ENCODE results near the gene PHACTR2.
A peak's percentile ranks its signal among the peaks of the same experiment; 100 is the strongest.

The PHACTR2 gene

DNA sequence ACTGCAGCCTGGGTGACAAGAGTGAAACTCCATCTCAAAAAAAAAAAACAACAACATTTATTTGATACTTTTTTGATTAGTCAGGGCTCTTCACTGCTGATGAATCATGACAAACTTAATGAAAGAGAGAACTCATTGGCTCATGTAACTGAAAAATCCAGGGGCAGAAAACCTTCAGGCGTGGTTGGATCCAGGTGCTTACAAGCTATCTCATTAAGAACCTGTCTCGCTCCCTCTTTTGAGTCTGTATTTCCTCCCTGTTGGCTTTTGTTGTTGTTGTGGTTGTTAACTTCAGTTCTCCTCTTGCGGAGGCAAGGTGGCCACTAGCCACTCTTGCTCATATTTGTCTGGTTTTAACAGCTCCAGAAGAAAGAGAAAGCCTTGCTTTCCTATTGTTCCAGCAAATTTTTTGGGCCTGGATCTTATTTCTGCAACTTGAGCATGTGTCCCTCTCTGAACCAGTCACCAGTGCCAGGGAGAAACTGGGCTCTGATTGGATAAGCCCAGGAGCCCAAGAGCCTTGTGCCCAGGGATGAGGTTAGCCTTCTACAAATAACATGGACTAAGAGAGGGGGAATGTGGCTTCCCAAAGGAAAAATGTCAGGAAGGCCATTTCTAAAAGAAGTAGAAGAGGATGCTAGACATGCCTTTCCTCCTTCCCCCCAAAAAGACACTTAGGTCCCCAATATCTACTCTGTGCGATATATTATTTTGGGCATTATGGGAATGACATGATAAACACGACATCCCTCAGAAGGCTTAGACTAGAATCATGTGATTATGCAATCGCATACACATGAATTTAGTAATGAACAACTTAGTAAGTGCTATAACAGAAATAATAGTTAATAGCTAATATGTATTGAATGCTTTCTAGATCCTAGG is 64.5 kb downstream of the PHACTR2 start:
- DNase-seq (ENCODE audit: low read depth), result no peak

DNA sequence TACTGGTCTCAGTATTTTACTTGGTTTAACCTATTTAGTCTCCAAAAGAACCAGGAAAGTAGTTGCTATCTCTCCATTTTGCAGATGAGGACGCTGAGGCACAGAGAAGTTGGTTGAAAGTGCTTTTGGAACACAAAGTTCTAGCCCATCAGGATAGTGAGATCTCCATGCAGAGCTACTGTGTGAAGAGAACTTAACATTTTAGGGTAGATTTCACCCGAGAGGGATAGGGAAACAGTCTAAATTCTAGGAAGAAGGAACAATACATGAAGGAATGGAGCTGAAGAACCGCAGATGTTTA is 65.1 kb downstream of the PHACTR2 start:
- no peak for DNase-seq (ENCODE audit: low read depth)

DNA sequence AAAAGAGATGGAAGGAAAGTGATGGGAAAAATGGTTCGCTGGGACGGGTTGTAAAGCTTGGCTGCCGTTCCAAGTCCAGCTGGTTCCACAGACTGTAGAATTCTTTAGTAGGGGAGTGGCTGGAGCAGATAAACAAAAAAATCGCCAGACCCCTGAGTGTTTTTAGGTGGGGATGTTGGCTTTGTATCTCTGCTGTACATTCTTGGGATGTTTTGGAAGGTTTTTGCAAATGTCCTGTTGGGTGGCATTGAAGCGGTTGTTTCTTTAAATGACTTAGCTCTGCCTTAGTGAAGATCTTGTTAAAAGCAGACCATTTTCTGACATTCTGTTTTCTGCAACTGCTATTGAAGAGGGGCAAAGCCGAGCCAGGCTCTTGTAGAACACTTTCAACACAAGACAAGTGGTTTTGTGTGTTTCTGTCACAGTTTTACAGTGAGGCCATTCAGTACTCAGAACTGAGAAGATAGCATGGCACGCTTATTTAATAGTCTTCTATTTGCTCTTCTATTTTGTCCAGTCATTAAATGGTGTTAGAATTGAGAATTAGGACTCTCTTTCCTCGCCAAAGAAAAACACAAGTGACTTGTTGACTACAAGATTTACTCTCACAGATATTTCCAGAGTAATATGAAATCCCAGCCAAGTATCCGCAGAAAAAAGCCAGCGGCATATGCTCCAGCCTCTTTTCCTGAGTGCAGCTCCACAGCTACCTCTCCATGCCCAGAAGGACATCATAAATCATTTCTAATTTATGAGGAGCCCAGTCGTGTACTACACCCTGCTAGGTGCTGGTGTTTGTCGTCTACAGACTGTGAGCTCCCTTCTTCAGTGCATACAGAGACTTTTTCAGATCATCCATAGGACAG is 65.8 kb downstream of the PHACTR2 start:
- no peak for DNase-seq (ENCODE audit: low read depth)

DNA sequence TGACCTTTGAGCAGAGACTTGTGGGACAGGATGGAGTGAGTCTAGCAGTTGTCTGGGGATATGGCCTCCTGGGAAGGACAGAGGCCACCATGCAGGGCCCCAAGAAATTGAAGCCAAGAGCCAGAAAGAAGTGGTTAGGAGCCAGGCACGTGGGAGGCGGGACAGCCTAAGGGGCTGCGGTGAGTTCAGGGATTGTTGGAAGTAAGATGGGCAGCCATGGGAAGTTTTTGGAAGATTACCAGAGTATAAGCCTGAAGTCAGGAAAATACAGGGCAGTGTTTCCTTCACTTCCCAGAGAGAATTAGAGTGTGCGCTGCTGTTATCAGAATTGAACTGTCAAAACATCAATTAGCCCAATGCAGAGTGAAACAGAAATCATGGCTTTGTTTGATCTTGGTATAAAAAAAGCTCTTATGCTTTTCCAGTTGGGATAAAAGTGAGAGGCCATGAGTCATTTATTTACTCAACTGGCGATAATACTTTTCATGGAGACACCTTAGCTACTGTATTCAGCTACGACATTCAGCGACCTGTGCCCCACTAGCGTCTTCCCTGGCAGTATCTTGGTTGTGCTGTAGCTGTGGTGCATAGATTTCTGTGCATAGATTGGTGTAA is 66.9 kb downstream of the PHACTR2 start:
- no peak for DNase-seq (ENCODE audit: low read depth)

DNA sequence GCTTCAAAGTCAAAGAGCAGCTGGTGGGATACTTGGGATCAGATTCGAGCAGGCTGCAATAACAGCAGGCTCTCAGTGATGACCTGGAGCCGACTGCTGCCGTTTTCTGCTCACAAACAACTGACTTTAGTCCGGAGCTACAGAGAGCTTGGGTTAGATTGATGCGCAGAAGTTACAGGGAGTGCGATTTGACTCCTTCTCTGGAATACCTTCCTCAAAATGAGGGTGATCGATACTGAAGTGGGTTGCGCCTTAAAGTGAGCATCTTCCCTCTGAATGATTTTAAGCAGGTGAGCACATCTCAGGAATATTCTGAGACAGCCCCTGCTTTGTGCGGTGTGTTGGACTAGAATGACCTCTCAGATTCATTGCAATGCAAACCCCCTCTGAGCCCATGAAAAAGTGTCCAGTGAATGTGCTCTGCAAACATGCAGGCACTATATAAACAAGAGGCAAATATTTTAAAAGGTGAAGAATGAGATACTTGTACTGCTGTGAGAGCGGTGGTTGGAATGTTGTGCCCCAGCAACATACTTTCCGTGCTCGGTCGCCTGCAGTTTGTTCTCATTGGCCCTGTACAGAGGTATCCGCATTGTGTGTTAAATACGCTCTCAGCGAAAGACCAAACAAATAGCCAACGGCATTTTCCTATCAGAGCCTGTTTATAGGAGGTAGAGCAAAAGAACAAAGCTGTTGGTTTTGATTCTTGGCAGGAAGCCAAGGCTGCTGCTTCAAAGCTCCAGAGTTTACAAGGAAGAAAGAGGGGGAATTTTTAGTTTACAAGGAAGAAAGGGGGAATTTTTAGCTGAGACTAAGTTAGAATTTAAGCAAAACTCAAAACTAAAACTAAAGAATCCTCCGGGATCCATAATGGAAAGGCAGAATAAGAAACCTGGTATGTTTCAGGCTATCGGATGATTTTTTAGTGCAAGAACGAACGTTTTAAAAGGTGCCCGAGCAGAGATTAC is 67.7 kb downstream of the PHACTR2 start:
- DNase-seq (ENCODE audit: low read depth), result peak; percentile 3

DNA sequence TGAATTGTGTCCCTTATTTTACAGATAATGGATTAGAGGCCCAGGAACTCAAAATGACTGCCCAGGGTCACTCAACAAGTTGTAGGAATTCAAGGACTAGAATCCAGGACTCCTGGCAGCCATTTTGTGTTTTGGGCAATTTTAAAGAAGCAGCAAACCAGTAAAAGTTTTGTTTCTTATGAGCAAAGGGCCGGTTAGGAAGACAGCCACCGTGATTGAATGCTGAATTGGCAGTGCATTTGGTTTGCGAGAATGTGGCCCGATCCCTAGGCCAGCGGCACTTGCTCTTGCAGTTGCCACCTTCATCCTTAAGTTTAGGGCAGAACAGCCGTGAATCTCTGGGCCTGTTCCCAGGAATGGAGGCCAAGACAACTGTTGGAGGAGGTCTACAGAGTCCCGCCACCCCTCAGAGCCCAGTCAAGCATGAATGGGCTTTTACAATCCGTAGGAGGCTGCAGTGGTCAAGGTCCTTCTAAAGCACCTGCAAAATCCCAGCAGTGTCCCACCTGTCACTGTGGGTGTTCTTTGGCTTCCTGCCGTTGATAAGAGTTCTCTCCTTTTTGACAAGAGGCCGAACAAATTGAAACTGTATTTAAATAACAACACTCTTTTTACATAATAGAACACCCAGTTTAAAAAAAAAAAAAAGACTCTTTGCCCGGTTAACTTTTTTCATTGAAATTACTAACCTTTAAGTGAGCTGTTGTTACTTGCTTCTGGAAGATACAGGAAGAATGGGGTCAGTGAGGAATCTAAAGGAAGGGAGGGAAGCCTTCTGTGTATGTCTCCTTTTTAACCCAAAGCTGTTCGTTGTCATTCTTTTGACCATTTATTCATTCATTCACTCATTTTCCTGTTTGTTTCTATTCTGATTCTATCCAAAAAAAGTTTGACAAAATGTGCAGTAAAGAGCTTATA is 68.7 kb downstream of the PHACTR2 start:
- no peak for DNase-seq (ENCODE audit: low read depth)

DNA sequence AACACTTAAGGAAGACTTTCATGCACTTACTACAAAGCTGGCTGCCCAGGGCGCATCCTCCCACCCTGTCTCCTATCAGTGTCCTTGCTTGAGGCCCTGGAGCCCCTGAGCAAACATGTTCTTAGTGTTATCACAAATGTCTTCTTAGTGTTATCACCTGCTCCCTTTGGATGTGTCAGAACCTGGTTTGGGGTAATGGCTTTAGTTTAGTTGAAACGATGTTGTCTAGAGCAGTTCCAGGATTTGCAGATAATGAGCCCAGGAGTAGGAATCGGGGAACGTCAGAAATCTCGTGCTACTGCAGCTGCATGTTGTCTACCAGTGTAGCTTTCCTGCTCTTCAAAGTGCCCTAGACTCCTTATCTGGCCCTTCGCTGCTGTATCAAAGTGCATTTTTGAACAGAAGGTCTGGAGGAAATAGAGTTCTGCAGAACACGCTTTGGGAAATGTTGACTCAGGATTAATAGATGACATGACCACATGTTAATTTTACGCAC is 69.6 kb downstream of the PHACTR2 start:
- DNase-seq (ENCODE audit: low read depth), result no peak

DNA sequence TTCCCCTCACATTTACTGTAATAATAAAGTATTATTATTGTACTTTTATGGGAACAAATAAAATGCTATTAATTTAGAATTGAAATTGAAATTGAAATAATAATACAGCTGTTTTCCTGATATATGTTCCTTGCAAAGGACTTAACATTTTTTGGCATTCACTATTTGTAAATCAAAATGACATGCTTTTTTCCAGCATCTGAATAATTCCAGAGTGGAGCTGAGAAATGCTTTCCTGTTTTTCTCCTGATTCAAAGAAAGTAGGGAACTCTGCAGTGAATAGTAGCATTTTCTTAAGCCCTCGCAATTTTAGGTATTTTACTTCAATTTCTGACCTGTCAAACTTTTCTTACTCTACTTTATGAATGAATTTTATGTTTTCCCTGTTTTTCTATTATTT is 72.1 kb downstream of the PHACTR2 start:
- DNase-seq (ENCODE audit: low read depth), result no peak

DNA sequence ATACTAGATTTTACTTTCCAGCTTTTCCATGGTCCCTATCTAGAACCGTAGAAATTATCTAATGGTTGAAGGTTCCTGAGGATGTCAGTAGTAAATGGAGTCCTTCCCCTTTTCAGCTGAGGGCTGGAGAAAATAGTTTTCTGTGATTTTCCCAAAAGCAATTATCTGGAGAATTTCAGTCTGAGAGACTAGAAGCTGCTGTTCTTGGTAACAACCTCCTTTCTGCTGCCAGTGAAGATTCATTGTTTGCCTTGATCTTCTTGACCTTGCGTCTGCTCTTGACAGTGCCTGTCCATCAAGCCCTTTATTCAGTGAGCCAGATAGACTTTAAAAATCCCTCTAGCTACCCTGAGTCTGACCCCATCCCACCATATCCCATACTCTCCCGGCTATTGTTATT is 73.1 kb downstream of the PHACTR2 start:
- no peak for DNase-seq (ENCODE audit: low read depth)

DNA sequence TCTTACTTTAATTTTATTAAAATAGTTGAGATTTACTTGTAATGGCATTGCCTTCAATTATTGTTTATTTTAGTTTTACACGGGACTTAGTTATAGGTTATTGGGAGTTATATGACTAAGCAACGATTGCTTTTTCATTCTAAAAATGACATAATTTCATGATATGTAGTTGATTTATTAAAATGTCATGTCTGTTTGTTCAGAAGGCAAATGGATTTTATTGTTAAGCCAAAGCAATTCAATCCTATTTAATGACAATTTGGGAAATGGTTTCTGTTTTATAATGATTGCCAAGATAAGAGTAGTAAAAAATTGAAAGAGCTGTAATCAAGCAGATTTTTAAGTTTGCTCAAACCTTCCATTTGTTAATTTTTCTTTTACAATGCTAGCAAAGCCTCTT is 74.7 kb downstream of the PHACTR2 start:
- no peak for DNase-seq (ENCODE audit: low read depth)

DNA sequence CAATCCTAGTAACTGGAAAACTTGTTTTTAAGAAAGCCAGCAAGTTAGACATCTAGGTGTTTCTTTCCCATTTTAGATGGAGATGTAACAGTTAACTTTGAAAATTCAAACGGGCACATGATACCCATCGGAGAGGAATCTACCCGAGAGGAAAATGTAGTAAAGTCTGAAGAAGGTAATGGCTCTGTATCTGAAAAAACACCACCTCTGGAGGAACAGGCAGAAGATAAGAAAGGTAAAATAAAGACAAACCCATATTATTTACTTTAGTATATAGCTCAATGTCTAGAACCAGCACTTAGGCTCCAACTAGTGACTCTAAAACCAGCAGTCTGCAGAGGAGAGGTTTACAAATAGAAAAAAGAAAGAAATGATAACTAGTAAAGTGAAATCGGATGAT is 75.9 kb downstream of the PHACTR2 start:
- DNase-seq (ENCODE audit: low read depth), result no peak

DNA sequence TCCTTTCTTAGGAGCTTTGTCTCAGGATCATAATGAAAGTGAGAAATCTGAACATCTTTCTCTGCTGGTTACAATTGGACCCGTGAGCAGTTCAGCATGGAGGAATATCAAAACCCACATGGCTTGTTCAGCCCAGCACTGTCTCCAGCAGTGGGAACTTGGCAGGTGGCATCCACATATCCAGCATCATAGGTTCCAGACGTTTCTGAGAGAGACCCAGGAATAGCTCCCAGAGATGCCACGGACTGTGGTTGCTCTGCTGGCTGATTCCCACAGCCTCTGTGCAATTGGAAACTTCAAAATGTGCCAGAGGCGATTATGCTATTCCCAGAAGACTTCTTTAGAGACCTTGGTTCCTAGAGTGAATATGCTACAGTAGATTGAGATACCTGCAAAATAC is 76.4 kb downstream of the PHACTR2 start:
- DNase-seq (ENCODE audit: low read depth), result peak; percentile 22

DNA sequence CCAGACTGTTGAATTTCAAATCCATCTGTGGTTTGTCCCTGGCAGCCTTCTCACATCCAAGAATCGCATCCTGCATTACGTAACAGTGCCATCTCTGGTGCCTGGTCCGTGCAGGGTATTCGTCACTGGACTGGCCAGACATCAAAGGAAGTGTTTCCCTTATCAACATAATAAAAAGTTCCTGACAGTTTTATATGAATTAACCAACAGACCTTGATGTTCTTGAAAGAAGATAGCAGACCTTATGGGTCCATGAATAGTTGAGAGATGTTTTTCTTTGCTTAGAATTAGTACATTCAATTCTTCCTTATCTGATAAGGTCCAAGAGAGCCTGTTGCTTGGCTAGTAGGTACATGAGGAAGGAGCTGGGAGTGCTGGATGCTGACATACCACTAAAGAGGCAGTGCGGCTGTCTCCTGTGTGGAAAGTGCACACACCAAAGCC is 77.6 kb downstream of the PHACTR2 start:
- DNase-seq (ENCODE audit: low read depth), result peak; percentile 15

DNA sequence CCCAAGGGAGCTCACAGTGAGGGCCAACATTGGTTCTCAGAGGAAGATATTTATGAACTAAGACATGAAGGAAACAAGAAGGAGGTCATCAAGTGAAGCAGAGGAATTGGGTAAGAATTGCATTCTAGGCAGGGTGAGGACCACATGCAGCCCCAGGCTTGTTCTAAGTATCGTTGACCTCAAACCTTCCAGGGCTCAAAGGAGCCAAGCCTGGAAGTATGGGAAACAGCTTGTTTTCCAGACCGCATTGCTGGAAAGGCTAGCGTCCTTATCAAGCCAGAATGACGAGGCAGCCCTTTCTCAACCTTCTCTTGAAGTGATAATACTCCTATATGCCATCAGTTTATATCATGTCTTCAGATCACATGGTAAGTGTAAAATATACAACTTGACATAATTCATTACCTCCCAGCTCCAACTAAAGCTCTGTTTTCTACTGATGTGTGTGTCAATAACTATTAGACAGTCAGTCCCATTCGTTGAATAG is 79.6 kb downstream of the PHACTR2 start:
- no peak for DNase-seq (ENCODE audit: low read depth)

DNA sequence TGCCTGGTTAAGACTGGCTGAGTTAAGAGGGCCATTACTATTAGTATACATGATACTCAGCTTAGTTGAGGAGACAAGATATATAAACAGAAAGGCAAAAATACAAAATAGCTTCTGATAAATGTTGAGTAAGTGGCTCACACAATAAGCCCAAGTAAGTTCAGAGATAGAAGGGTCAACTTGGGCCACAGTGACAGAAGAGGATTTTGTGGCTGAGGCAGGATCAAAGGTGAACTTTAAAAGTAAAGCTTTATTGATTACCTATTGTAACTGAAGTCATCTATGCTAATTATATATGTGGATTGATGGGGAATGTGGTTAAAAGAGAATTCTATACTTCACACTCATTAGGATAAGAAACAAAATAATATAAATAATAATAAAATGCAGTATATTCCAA is 80.8 kb downstream of the PHACTR2 start:
- no peak for DNase-seq (ENCODE audit: low read depth)

DNA sequence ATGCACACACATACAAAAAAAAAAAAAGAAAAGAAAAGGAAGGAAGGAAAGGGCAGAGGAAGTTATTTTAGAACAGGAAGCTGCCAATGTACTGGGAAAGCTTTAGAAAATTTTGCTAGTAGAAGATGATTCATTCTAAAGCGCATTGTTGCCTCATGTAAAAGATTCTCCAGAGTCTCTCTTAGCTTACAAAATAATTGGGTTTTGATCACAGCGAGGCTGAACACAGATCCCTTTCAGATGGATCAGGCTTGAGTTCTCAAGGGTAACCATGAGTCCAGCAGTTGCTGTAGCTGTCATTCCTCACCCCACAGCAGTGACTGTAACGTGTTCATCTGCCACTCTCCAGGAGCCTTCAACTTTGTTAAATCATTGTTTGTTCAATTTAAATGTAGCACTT is 81.9 kb downstream of the PHACTR2 start:
- DNase-seq (ENCODE audit: low read depth), result peak; percentile 38

DNA sequence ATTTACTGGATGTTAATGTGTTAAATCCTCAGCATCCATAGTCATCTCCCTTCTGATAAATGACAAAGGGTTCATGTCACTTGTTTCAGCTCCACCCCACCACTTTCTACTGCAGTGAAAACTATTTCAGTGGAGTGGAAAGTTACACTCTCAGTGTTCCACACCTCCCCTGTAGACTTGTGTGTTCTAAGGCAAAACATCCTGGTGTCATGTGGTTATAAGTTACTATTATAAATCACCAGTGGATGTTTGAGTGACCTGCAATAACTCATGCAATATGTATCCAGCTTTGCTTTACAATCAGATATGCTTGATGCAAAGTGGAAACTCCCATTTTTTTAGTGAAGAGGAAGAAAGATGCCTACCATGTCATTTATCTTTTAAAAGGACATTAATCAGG is 83.3 kb downstream of the PHACTR2 start:
- no peak for DNase-seq (ENCODE audit: low read depth)

DNA sequence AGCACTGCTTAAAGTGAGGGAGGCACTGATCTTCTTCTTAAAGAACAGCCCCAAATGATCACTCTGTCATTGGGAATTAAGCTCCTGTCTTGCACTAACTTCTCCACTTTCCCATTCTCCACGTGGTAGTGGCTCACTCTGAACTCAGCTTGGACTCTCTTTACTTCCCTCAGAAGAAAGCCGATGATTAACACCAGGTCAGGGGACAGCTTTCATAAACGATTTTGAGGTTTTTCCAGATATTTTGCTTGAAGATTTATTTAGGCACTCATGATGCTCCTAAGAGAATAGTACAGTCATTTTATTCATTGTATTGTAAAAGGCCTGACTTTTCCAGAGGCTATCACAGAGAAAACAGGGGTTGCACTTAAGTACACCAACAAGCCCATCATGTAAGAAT is 84.4 kb downstream of the PHACTR2 start:
- DNase-seq (ENCODE audit: low read depth), result no peak

DNA sequence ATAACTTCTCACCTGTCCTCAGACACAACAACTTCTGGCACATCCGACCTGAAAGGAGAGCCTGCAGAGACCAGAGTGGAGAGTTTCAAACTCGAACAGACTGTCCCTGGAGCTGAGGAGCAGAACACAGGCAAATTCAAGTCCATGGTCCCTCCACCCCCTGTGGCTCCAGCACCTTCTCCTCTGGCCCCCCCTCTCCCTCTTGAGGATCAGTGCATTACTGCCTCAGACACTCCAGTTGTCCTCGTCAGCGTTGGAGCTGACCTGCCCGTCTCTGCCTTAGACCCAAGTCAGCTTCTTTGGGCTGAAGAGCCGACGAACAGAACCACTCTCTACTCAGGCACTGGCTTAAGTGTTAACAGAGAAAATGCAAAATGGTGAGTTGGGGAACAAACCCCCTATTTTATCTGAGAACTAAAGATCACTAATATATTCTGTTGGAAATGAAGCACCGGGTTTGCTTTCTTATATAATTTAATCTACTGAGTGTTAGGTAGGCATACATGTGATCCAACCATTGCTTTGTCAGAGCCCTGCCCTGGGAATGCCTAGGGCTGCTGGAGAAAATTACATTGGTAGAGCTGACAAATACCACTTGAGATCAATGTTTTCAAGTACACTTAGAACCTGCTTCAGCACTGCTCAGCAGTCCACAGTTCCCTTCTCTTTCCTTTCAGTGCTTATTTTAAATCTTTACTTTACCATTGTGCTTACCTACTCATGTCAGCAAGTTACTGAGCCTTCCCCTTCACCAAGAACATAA is 87.8 kb downstream of the PHACTR2 start:
- DNase-seq (ENCODE audit: low read depth), result no peak

DNA sequence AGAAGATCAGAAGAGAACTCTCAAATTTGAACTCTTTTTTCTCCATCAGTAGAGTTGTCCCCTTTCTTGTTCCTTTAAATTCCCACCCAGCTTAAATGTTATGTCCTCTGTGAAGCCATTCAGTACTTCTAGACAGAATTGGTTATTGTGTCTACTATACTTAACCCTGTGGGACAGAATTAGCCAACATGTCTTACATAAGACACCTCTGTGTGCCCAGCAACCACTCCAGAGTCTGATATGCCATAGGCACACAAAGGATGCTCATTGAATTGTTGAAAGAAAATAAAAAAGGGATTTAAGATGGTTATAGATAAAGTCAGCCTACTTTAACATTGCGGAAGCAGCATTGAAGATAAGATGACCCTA is 88.4 kb downstream of the PHACTR2 start:
- no peak for DNase-seq (ENCODE audit: low read depth)
